Lower lobe of right lung (tissue), 2 donors: Measurements from ENCODE around the gene DLL3. TPM values are rescaled to one million over a fixed set of nuclear protein-coding genes. Genes with fewer than 3 reads are reported as not detected.
A peak's percentile ranks its signal among the peaks of the same experiment; 100 is the strongest.

Experiments
- ATAC-seq, 2 donors: fragments of 200-7000 bp; cut with Tn5 transposase; one replicate each; pipeline ENCODE4 v1.9.1; 2020 to 2022; ENCODE audit warnings: mild to moderate bottlenecking in 2 of 2, moderate library complexity in 2 of 2
- DNase-seq: peaks from one replicate; pipeline ENCODE4 v3.0.0-alpha.2; 2020
- H3K27ac ChIP-seq: fragments of 200-600 bp; one replicate; pipeline ENCODE4 v1.8.0; 2022
- H3K27me3 ChIP-seq: fragments of 200-600 bp; one replicate; pipeline ENCODE4 v1.8.0; 2022; ENCODE audit warnings: low read depth
- H3K36me3 ChIP-seq: fragments of 200-600 bp; one replicate; pipeline ENCODE4 v1.8.0; 2022; ENCODE audit warnings: mild to moderate bottlenecking
- H3K4me1 ChIP-seq: fragments of 200-600 bp; one replicate; pipeline ENCODE4 v1.8.0; 2022
- H3K4me3 ChIP-seq: fragments of 200-600 bp; one replicate; pipeline ENCODE4 v1.8.0; 2022; ENCODE audit warnings: mild to moderate bottlenecking
- H3K9me3 ChIP-seq: fragments of 200-600 bp; one replicate; pipeline ENCODE4 v1.8.0; 2022
- CTCF ChIP-seq: fragments of 200-600 bp; IDR thresholded peaks from one replicate; pipeline ENCODE4 v1.8.0; 2022; ENCODE audit warnings: antibody characterized with exemption, mild to moderate bottlenecking
- intact Hi-C: fragments of 100-400 bp; cut with DNase I; formaldehyde crosslinking; loops from one replicate; pipeline ENCODE4 v1.11.0; 2022
- total RNA-seq: library from RNA; stranded (reverse); fragmentation: NEBNext Ultra II Directional; extraction: Animal tissue kit (Norgen Biotek cat#: 25700); gene quantifications from one replicate; pipeline ENCODE4 v1.2.1, GENCODE V29; 2021
- donor health status: DM: no; HTN: yes; CAD: no; lungs with severe emphysema.

Gene DLL3
- total RNA-seq, 1 donor from 2014 or later, result not detected

GRCh38 chr19:39506598-39506943 is 7.8 kb downstream of the DLL3 start:
- H3K27ac ChIP-seq, result no peak overlapping the region
- TF ChIP-seq CTCF, result no peak
- no peaks in the 10 kb centered on the region for H3K4me1 ChIP-seq
- ATAC-seq (no peak), DNase-seq (no peak)
- peaks cover 86% of the 10 kb centered on the region for H3K27me3 ChIP-seq
- H3K4me3 ChIP-seq, result peak overlapping the region; percentile 48
- H3K36me3 ChIP-seq, result no peaks in the 10 kb centered on the region
- H3K9me3 ChIP-seq, result no peaks in the 10 kb centered on the region
- intact Hi-C loops, result no loop called here

DNA sequence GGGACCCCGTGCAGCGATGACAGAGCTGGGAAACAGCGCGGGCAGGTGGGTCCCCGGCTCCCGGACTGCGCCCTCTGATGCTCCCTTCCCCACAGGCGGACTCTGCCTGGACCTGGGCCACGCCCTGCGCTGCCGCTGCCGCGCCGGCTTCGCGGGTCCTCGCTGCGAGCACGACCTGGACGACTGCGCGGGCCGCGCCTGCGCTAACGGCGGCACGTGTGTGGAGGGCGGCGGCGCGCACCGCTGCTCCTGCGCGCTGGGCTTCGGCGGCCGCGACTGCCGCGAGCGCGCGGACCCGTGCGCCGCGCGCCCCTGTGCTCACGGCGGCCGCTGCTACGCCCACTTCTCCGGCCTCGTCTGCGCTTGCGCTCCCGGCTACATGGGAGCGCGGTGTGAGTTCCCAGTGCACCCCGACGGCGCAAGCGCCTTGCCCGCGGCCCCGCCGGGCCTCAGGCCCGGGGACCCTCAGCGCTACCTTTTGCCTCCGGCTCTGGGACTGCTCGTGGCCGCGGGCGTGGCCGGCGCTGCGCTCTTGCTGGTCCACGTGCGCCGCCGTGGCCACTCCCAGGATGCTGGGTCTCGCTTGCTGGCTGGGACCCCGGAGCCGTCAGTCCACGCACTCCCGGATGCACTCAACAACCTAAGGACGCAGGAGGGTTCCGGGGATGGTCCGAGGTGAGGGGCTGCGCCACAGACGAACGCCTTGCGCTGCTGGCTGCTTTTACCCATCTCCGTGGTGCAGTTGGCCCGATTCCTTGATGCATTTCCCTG is 8.4 kb downstream of the DLL3 start:
- peak; percentile 15 to 36 for ATAC-seq
- no peak for TF ChIP-seq CTCF
- no peak for DNase-seq
- Histone ChIP-seq H3K9me3 (no peaks in the 10 kb centered on the region), H3K36me3 (no peaks in the 10 kb centered on the region), H3K4me3 (peak overlapping the region; percentile 48), H3K4me1 (no peaks in the 10 kb centered on the region), H3K27me3 (peaks cover 87% of the 10 kb centered on the region), H3K27ac (no peak overlapping the region)
- intact Hi-C loops, result no loop called here

DNA sequence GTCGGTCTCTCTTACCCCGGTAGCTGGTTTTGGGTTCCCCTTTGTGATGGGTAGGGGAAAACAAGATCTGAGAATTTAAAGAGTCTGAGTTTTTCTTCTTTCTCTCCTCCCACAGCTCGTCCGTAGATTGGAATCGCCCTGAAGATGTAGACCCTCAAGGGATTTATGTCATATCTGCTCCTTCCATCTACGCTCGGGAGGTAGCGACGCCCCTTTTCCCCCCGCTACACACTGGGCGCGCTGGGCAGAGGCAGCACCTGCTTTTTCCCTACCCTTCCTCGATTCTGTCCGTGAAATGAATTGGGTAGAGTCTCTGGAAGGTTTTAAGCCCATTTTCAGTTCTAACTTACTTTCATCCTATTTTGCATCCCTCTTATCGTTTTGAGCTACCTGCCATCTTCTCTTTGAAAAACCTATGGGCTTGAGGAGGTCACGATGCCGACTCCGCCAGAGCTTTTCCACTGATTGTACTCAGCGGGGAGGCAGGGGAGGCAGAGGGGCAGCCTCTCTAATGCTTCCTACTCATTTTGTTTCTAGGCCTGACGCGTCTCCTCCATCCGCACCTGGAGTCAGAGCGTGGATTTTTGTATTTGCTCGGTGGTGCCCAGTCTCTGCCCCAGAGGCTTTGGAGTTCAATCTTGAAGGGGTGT is 9.1 kb downstream of the DLL3 start:
- intact Hi-C loops, result no loop called here
- DNase-seq, result no peak

GRCh38 chr19:39508629-39509028 is 9.9 kb downstream of the DLL3 start:
- intact Hi-C loops, result no loop called here
- no peaks in the 10 kb centered on the region for H3K4me1 ChIP-seq

More for the DNA sequence above, 9.1 kb downstream of the DLL3 start:
- no peak for ATAC-seq
- TF ChIP-seq CTCF, result no peak
- Histone ChIP-seq H3K27ac (no peak overlapping the region), H3K4me1 (no peaks in the 10 kb centered on the region), H3K4me3 (peak overlapping the region; percentile 48), H3K27me3 (peaks cover 89% of the 10 kb centered on the region), H3K9me3 (no peaks in the 10 kb centered on the region), H3K36me3 (no peaks in the 10 kb centered on the region)

GRCh38 chr19:39509233-39509632 is 10.5 kb downstream of the DLL3 start:
- no peak for TF ChIP-seq CTCF
- ATAC-seq (no peak), DNase-seq (no peak)
- Histone ChIP-seq H3K27me3 (peaks cover 93% of the 10 kb centered on the region), H3K36me3 (no peaks in the 10 kb centered on the region), H3K4me3 (no peak overlapping the region), H3K4me1 (no peaks in the 10 kb centered on the region), H3K9me3 (no peaks in the 10 kb centered on the region), H3K27ac (no peak overlapping the region)
- intact Hi-C loops, result no loop called here

More at GRCh38 chr19:39508629-39509028, 9.9 kb downstream of the DLL3 start:
- Histone ChIP-seq H3K27me3 (peaks cover 93% of the 10 kb centered on the region), H3K36me3 (no peaks in the 10 kb centered on the region), H3K27ac (no peak overlapping the region), H3K9me3 (no peaks in the 10 kb centered on the region), H3K4me3 (no peak overlapping the region)
- no peak for DNase-seq
- no peak for TF ChIP-seq CTCF
- no peak for ATAC-seq
